CD4-positive, alpha-beta T cell (primary cell): Measurements from ENCODE around the gene POU6F1. TPM values are rescaled to one million over a fixed set of nuclear protein-coding genes. Genes with fewer than 3 reads are reported as not detected.
"Not testable (repeated sequence)": the region's sequence is repeated elsewhere in the genome, so short reads cannot be mapped to it uniquely, and the experiment has no call there.

Source experiments
- ATAC-seq: fragments of 200-7000 bp; cut with Tn5 transposase; one replicate; pipeline ENCODE4 v1.10.0; 2022; ENCODE audit warnings: mild to moderate bottlenecking; ENCODE audit not compliant: poor library complexity
- CTCF ChIA-PET: fragments of 350-600 bp; sonication (Branson Sonifier 250); formaldehyde crosslinking; loops from one replicate; lab custom pipeline; 2021; ENCODE audit warnings: antibody characterized with exemption, inconsistent platforms; lab: Charles Lee
- POLR2A ChIA-PET: fragments of 350-600 bp; sonication (Branson Sonifier 250); formaldehyde crosslinking; loops from one replicate; lab custom pipeline; 2021; ENCODE audit warnings: antibody characterized with exemption, inconsistent platforms; lab: Charles Lee
- DNase-seq, 14 experiments: peaks; one replicate each; pipeline ENCODE4 v3.0.0-alpha.2; 2013 to 2020; ENCODE audit warnings: mixed read lengths in 2 of 14
- H3K27ac ChIP-seq, 2 donors: one replicate each; pipeline versions ENCODE4 v1.5.1 to v1.7.0; 2013; ENCODE audit warnings: low read length in 2 of 2, low read depth in 1 of 2, mild to moderate bottlenecking in 1 of 2
- H3K27me3 ChIP-seq, 2 experiments: 1 replicate in 1 of 2; 2 replicates in 1 of 2; pipeline versions ENCODE4 v1.6.1 to v1.7.0; 2013; ENCODE audit warnings: low read length in 2 of 2, control low read depth in 1 of 2, mild to moderate bottlenecking in 1 of 2, moderate library complexity in 1 of 2; ENCODE audit not compliant: insufficient read depth in 2 of 2, control insufficient read depth in 1 of 2
- H3K36me3 ChIP-seq: one replicate; pipeline ENCODE4 v1.6.1; 2013; ENCODE audit warnings: low read length, control low read depth; ENCODE audit not compliant: insufficient read depth
- H3K4me1 ChIP-seq: one replicate; pipeline ENCODE4 v1.6.1; 2013; ENCODE audit warnings: low read length, control low read depth; ENCODE audit not compliant: insufficient read depth
- H3K4me3 ChIP-seq: one replicate; pipeline ENCODE4 v1.5.1; 2013; ENCODE audit warnings: mild to moderate bottlenecking, low read length, moderate library complexity
- H3K9me3 ChIP-seq, 2 experiments: 1 replicate in 1 of 2; 2 replicates in 1 of 2; pipeline versions ENCODE4 v1.6.1 to v1.7.0; 2013; ENCODE audit warnings: low read length in 2 of 2, mild to moderate bottlenecking in 2 of 2, control low read depth in 1 of 2, moderate library complexity in 1 of 2; ENCODE audit not compliant: control insufficient read depth in 1 of 2, insufficient read depth in 1 of 2
- H3K27ac Mint-ChIP-seq: one replicate; pipeline ENCODE4 v1.8.0; 2020; ENCODE audit warnings: mixed read lengths
- H3K27me3 Mint-ChIP-seq: one replicate; pipeline ENCODE4 v1.8.0; 2021; ENCODE audit warnings: mixed read lengths
- H3K36me3 Mint-ChIP-seq: one replicate; pipeline ENCODE4 v1.8.0; 2021; ENCODE audit warnings: low read depth, mixed read lengths
- H3K4me1 Mint-ChIP-seq: one replicate; pipeline ENCODE4 v1.8.0; 2021; ENCODE audit warnings: low read depth, mixed read lengths
- H3K4me3 Mint-ChIP-seq: one replicate; pipeline ENCODE4 v1.8.0; 2020; ENCODE audit warnings: mild to moderate bottlenecking, mixed read lengths
- H3K9me3 Mint-ChIP-seq: one replicate; pipeline ENCODE4 v1.8.0; 2020; ENCODE audit warnings: mixed read lengths
- intact Hi-C, 2 experiments: fragments of 100-400 bp; cut with DNase I in 1 of 2; cut with micrococcal nuclease in 1 of 2; formaldehyde crosslinking; loops; one replicate each; pipeline versions ENCODE4 v1.15.1 to v1.9.0; 2023 to 2025; cut with DNase I, micrococcal nuclease
- total RNA-seq, 174 experiments: library from RNA in 2 of 174; stranded (reverse) in 2 of 174; gene quantifications; one replicate each; pipeline ENCODE4 v1.2.3 and lab custom pipeline; 2021 to 2026
- TF ChIP-seq, protein P1 (sequence below): fragments of 200-600 bp; IDR thresholded peaks from one replicate; pipeline ENCODE4 v1.8.0; 2022; ENCODE audit warnings: antibody characterized with exemption, mild to moderate bottlenecking

POU6F1 gene
- total RNA-seq, 2 experiments from 2014 or later = 31.7 to 36.8 TPM

DNA sequence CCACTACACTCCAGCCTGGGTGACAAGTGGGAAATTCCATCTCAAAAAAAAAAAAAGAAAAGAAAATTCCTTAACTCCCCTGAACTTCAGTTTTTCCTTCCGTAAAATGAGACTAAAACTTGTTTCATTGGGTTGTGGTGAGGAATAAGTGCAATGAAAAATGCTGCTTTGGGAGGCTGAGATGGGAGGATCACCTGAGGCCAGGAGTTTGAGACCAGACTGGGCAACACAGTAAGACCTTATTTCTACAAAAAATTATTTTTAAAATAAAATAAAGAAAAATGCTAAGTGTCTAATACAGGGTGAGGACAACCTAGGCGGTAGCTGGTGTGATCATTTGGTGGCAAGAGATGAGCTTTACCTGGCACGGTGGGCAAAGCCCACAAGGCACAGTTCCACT lies 45.5 kb upstream of the POU6F1 start:
- TF ChIP-seq, protein P1, sequence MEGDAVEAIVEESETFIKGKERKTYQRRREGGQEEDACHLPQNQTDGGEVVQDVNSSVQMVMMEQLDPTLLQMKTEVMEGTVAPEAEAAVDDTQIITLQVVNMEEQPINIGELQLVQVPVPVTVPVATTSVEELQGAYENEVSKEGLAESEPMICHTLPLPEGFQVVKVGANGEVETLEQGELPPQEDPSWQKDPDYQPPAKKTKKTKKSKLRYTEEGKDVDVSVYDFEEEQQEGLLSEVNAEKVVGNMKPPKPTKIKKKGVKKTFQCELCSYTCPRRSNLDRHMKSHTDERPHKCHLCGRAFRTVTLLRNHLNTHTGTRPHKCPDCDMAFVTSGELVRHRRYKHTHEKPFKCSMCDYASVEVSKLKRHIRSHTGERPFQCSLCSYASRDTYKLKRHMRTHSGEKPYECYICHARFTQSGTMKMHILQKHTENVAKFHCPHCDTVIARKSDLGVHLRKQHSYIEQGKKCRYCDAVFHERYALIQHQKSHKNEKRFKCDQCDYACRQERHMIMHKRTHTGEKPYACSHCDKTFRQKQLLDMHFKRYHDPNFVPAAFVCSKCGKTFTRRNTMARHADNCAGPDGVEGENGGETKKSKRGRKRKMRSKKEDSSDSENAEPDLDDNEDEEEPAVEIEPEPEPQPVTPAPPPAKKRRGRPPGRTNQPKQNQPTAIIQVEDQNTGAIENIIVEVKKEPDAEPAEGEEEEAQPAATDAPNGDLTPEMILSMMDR = no peak
- no peak for ATAC-seq
- no peaks in the 10 kb centered on the region for H3K36me3 Mint-ChIP-seq
- Histone ChIP-seq H3K27me3 (no peaks in the 10 kb centered on the region), H3K4me1 (no peaks in the 10 kb centered on the region), H3K9me3 (no peaks in the 10 kb centered on the region), H3K36me3 (no peaks in the 10 kb centered on the region), H3K27ac (no peak overlapping the region), H3K4me3 (no peak overlapping the region)
- no peak overlapping the region for H3K4me3 Mint-ChIP-seq
- DNase-seq = no peak
- no peaks in the 10 kb centered on the region for H3K9me3 Mint-ChIP-seq
- no peaks in the 10 kb centered on the region for H3K27me3 Mint-ChIP-seq
- intact Hi-C loops = loop anchor here in 1 of 2 experiments (10.0 kb wide), 1 partner anchor 49 kb away; the partner anchor contains the start of gene POU6F1
- H3K27ac Mint-ChIP-seq = no peak overlapping the region
- H3K4me1 Mint-ChIP-seq = peaks cover 28% of the 10 kb centered on the region
- ChIA-PET CTCF (interaction anchor here (0.7 to 2.2 kb wide), 2 partner anchors 18 to 25 kb away, joined by 4 to 6 read pairs; partner anchors contain the start of gene DAZAP2), POLR2A (interaction anchor here (0.6 to 1.2 kb wide), 3 partner anchors 14 to 140 kb away, joined by 3 to 4 read pairs (median 3); no protein-coding TSS in a partner anchor)

DNA sequence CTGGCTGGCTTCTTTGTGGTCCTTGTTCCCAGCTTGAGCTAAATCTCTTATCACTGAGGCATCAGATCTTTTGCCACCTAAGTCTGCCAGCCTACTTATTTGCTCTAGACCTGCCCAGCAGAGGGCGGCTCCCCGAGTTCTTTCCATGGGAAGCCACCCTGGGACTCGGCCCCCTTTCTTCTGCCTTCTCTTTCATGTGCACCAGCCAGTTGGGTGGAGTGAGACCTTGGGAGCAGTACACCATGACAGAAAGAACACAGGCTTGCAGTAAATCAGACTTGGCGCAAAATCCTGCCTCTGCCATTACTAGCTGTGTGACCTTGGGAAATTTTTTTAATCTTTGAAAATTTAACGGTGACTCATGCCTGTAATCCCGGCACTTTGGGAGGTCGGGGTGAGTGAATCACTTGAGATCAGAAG lies 44.9 kb upstream of the POU6F1 start:
- TF ChIP-seq, protein P1 = peak; percentile 27
- Mint-ChIP-seq H3K27ac (no peak overlapping the region), H3K36me3 (no peaks in the 10 kb centered on the region), H3K4me3 (no peak overlapping the region), H3K9me3 (no peaks in the 10 kb centered on the region), H3K4me1 (peaks cover 24% of the 10 kb centered on the region), H3K27me3 (no peaks in the 10 kb centered on the region)
- Histone ChIP-seq H3K9me3 (no peaks in the 10 kb centered on the region), H3K27ac (no peak overlapping the region), H3K4me1 (no peaks in the 10 kb centered on the region), H3K36me3 (no peaks in the 10 kb centered on the region), H3K27me3 (no peaks in the 10 kb centered on the region), H3K4me3 (no peak overlapping the region)
- ATAC-seq (peak; percentile 56), DNase-seq (peak in 5 of 14 experiments; percentile 21 to 61 (median 47))
- POLR2A ChIA-PET = interaction anchor here (0.6 to 1.8 kb wide), 3 partner anchors 13 to 139 kb away, joined by 3 to 6 read pairs (median 3); partner anchors contain the start of gene DAZAP2
- intact Hi-C loops = loop anchor here in 1 of 2 experiments (10.0 kb wide), 1 partner anchor 48 kb away; the partner anchor contains the start of gene POU6F1
- CTCF ChIA-PET = interaction anchor here (0.5 to 2.2 kb wide), 5 partner anchors 18 to 293 kb away, joined by 3 to 6 read pairs (median 4); partner anchors contain the start of gene DAZAP2

DNA sequence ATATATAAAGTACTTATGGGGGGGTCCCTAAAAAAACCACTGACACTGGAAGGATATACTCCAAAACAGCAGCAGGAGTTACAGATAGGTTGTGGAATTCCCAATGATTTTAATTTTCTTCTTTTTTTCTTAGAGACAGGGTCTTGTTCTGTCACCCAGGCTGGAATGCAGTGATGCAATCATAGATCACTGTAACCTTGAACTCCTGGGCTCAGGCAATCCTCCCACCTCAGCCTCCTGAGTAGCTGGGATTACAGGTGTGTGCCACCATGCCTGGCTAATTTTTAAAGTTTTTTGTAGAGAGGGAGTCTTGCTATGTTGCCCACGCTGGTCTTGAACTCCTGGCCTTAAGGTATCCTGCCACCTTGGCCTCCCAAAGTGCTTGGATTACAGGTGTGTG lies 41.7 kb upstream of the POU6F1 start:
- H3K27ac Mint-ChIP-seq, H3K4me3 ChIP-seq, H3K4me1 ChIP-seq, DNase-seq, H3K9me3 Mint-ChIP-seq, H3K27me3 ChIP-seq, H3K9me3 ChIP-seq, H3K36me3 Mint-ChIP-seq, ATAC-seq, H3K27me3 Mint-ChIP-seq, H3K4me3 Mint-ChIP-seq, H3K27ac ChIP-seq, H3K36me3 ChIP-seq: not testable (repeated sequence)
- CTCF ChIA-PET = interaction anchor here (0.6 kb wide), 1 partner anchor 55 kb away, joined by 3 read pairs; no protein-coding TSS in a partner anchor
- intact Hi-C loops = loop anchor here in 1 of 2 experiments (10.0 kb wide), 1 partner anchor 435 kb away; no protein-coding TSS in a partner anchor
- peaks cover 11% of the 10 kb centered on the region for H3K4me1 Mint-ChIP-seq
- POLR2A ChIA-PET = interaction anchor here (1.0 kb wide), 2 partner anchors 12 to 81 kb away, joined by 3 read pairs; no protein-coding TSS in a partner anchor
